Lower leg skin (tissue), 3 donors: ENCODE results near the gene TMIE.

Source experiments
- CTCF ChIP-seq, 3 donors: fragments of 450-650 bp; IDR thresholded peaks; one replicate each; pipeline ENCODE4 v1.5.1; 2016; ENCODE audit warnings: antibody characterized with exemption in 3 of 3, mild to moderate bottlenecking in 3 of 3, moderate library complexity in 2 of 3
- POLR2A ChIP-seq, 2 donors: fragments of 450-650 bp; IDR thresholded peaks; one replicate each; pipeline ENCODE4 v1.6.1; 2016 to 2017; ENCODE audit warnings: antibody characterized with exemption in 2 of 2, mild to moderate bottlenecking in 1 of 2, moderate library complexity in 1 of 2

- no peak for TF ChIP-seq CTCF (IDR thresholded peaks at IDR 0.05)
- no peak for TF ChIP-seq POLR2A (IDR thresholded peaks at IDR 0.05)
These were observed 25.8 kb upstream of the TMIE start for GRCh38 chr3:46675426-46675825.
